ENCODE data around the gene FXYD5.

- TF ChIP-seq GATA3 (IDR thresholded peaks at IDR 0.05; ENCODE audit: low read depth, low read length): no peak
- no peak for TF ChIP-seq GATA2 (IDR thresholded peaks at IDR 0.05; ENCODE audit: low read depth, low read length)
Measured at GRCh38 chr19:35219008-35219407, 64.5 kb downstream of the FXYD5 start.

Measured in SH-SY5Y (cell line).